ENCODE results near the gene PPEF2. TPM values are rescaled to one million over a fixed set of nuclear protein-coding genes. Genes with fewer than 3 reads are reported as not detected.

The PPEF2 gene
- total RNA-seq, 1 donor, result not detected

- Histone ChIP-seq H3K4me2 (ENCODE audit: insufficient read depth, low read length) (no peak overlapping the region), H2AFZ (ENCODE audit: low read length) (peak overlapping the region; percentile 17), H4K20me1 (ENCODE audit: insufficient read depth, low read length) (no peaks in the 10 kb centered on the region), H3K36me3 (ENCODE audit: insufficient read depth, low read length) (no peaks in the 10 kb centered on the region), H3K4me3 (ENCODE audit: insufficient read depth, low read length) (no peak overlapping the region), H3K4me1 (ENCODE audit: insufficient read depth, low read length) (peaks cover 23% of the 10 kb centered on the region), H3K9me3 (ENCODE audit: low read depth, low read length) (no peaks in the 10 kb centered on the region), H3K79me2 (ENCODE audit: insufficient read depth, low read length) (no peaks in the 10 kb centered on the region), H3K27ac (ENCODE audit: low read depth, low read length) (no peak overlapping the region), H3K27me3 (ENCODE audit: insufficient read depth, low read length) (no peaks in the 10 kb centered on the region)
- peak; percentile 55 for DNase-seq (ENCODE audit: insufficient read length, low spot score, missing footprints)
- TF ChIP-seq, protein P1, sequence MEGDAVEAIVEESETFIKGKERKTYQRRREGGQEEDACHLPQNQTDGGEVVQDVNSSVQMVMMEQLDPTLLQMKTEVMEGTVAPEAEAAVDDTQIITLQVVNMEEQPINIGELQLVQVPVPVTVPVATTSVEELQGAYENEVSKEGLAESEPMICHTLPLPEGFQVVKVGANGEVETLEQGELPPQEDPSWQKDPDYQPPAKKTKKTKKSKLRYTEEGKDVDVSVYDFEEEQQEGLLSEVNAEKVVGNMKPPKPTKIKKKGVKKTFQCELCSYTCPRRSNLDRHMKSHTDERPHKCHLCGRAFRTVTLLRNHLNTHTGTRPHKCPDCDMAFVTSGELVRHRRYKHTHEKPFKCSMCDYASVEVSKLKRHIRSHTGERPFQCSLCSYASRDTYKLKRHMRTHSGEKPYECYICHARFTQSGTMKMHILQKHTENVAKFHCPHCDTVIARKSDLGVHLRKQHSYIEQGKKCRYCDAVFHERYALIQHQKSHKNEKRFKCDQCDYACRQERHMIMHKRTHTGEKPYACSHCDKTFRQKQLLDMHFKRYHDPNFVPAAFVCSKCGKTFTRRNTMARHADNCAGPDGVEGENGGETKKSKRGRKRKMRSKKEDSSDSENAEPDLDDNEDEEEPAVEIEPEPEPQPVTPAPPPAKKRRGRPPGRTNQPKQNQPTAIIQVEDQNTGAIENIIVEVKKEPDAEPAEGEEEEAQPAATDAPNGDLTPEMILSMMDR (IDR thresholded peaks at IDR 0.05; ENCODE audit: extremely low read depth, low read depth, low read length), result no peak
Measured at GRCh38 chr4:75841641-75842520, 60.4 kb downstream of the PPEF2 start.

DNA sequence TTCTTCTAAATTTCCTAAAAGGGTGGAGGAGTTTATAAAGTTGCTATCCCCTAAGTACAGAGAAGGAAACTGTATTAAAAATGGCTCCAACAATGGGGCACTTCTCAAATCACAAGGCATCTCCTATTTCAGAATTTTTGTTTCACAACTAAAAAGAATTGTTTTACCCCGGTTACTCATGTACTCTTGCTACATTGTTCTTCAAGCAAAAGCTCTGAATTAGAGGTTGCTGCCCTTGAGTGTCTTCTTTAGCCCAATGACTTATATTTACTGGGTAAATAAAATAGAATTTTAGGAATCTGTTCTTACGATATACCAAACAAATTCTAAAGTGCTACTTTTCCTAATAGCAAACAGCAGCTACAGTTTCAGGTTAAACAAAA lies 67.5 kb downstream of the PPEF2 start:
- H2AFZ ChIP-seq (ENCODE audit: low read length), result no peak overlapping the region
- no peaks in the 10 kb centered on the region for H3K27me3 ChIP-seq (ENCODE audit: insufficient read depth, low read length)
- H3K4me3 ChIP-seq (ENCODE audit: insufficient read depth, low read length), result no peak overlapping the region
- H3K27ac ChIP-seq (ENCODE audit: low read depth, low read length), result no peak overlapping the region
- DNase-seq (ENCODE audit: insufficient read length, low spot score, missing footprints), result no peak
- H3K9me3 ChIP-seq (ENCODE audit: low read depth, low read length), result no peaks in the 10 kb centered on the region
- TF ChIP-seq, protein P1 (IDR thresholded peaks at IDR 0.05; ENCODE audit: extremely low read depth, low read depth, low read length), result no peak
- H3K36me3 ChIP-seq (ENCODE audit: insufficient read depth, low read length), result no peaks in the 10 kb centered on the region
- no peaks in the 10 kb centered on the region for H3K79me2 ChIP-seq (ENCODE audit: insufficient read depth, low read length)
- H3K4me1 ChIP-seq (ENCODE audit: insufficient read depth, low read length), result no peaks in the 10 kb centered on the region
- no peak overlapping the region for H3K4me2 ChIP-seq (ENCODE audit: insufficient read depth, low read length)
- H4K20me1 ChIP-seq (ENCODE audit: insufficient read depth, low read length), result no peaks in the 10 kb centered on the region

DNA sequence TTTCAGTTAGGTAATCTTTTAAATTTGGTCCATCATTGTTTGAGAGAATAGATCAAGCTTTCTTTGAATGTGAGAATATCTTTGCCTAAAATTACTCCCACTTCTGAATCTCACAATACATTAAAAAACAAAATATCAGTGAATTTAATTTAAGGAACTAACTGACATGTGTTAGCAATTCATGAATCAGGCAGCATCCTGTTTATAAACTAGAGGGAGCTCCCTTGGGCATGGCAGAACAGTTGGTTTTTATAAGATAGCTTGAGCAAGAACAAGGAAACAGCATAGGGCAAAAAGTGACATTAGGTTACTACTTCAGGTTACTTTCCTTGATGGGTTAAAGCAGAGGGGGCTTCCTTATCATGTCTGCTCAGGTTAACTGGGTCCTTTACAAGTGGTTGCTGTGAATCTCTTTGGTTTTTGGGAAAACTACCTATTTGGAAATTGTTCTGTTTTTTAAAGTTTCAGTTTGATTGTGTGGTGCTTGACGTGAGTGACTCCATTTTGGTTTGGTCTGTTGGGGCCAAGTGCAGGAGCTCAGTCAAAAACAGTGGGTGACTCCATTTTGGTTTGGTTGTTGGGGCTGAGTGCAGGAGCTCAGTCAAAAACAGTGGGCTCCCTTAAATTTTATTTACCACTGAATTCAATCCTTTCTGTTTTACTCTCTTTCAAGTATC lies 68.0 kb downstream of the PPEF2 start:
- no peak for DNase-seq (ENCODE audit: insufficient read length, low spot score, missing footprints)
- TF ChIP-seq, protein P1 (IDR thresholded peaks at IDR 0.05; ENCODE audit: extremely low read depth, low read depth, low read length), result no peak
- H4K20me1 ChIP-seq (ENCODE audit: insufficient read depth, low read length), result no peaks in the 10 kb centered on the region
- no peaks in the 10 kb centered on the region for H3K79me2 ChIP-seq (ENCODE audit: insufficient read depth, low read length)
- H2AFZ ChIP-seq (ENCODE audit: low read length), result no peak overlapping the region
- no peaks in the 10 kb centered on the region for H3K9me3 ChIP-seq (ENCODE audit: low read depth, low read length)
- H3K27me3 ChIP-seq (ENCODE audit: insufficient read depth, low read length), result no peaks in the 10 kb centered on the region
- no peaks in the 10 kb centered on the region for H3K4me1 ChIP-seq (ENCODE audit: insufficient read depth, low read length)
- H3K4me2 ChIP-seq (ENCODE audit: insufficient read depth, low read length), result no peak overlapping the region
- H3K36me3 ChIP-seq (ENCODE audit: insufficient read depth, low read length), result no peaks in the 10 kb centered on the region
- H3K4me3 ChIP-seq (ENCODE audit: insufficient read depth, low read length), result no peak overlapping the region
- H3K27ac ChIP-seq (ENCODE audit: low read depth, low read length), result no peak overlapping the region

DNA sequence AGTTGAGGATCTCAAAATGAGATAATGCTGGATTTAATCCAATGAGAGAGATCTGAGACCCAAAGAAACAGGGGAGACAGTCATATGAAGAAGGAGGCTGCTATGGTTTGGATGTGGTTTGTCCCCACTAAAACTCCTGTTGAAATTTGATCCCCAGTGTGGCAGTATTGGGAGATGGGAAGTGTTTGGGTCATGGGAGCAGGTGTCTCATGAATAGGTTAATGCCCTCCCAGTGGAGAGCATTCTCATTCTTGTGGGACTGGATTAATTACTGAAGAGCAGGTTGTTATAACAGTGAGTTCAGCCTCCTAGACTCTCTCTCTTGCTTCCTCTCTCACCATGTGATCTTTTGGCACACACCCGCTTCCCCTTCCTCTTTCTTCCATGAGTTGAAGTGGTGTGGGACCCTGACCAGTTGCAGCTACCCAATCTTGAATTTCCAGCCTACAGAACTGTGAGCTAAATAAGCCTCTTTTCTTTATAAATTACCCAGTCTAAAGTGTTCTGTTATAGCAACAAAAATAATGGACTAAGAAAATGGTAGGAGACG lies 70.3 kb downstream of the PPEF2 start:
- Histone ChIP-seq H4K20me1 (ENCODE audit: insufficient read depth, low read length) (no peaks in the 10 kb centered on the region), H2AFZ (ENCODE audit: low read length) (no peak overlapping the region), H3K4me3 (ENCODE audit: insufficient read depth, low read length) (no peak overlapping the region), H3K79me2 (ENCODE audit: insufficient read depth, low read length) (no peaks in the 10 kb centered on the region), H3K9me3 (ENCODE audit: low read depth, low read length) (no peaks in the 10 kb centered on the region), H3K4me1 (ENCODE audit: insufficient read depth, low read length) (no peaks in the 10 kb centered on the region), H3K27me3 (ENCODE audit: insufficient read depth, low read length) (no peaks in the 10 kb centered on the region), H3K4me2 (ENCODE audit: insufficient read depth, low read length) (no peak overlapping the region), H3K27ac (ENCODE audit: low read depth, low read length) (no peak overlapping the region), H3K36me3 (ENCODE audit: insufficient read depth, low read length) (no peaks in the 10 kb centered on the region)
- TF ChIP-seq, protein P1 (IDR thresholded peaks at IDR 0.05; ENCODE audit: extremely low read depth, low read depth, low read length), result no peak
- DNase-seq (ENCODE audit: insufficient read length, low spot score, missing footprints), result no peak

Measured in osteoblast (primary cell).